ENCODE measurements around the gene JADE2. TPM values are rescaled to one million over a fixed set of nuclear protein-coding genes. Genes with fewer than 3 reads are reported as not detected.
"Not testable (repeated sequence)": the region's sequence is repeated elsewhere in the genome, so short reads cannot be mapped to it uniquely, and the experiment has no call there.

The JADE2 gene
- total RNA-seq, 1 donor from 2014 or later: 30.3 TPM

GRCh38 chr5:134595458-134595838 lies 70.0 kb downstream of the JADE2 start:
- peaks cover 11% of the 10 kb centered on the region for H3K4me1 Mint-ChIP-seq (ENCODE audit: low read depth, unreplicated experiment)
- H3K27me3 Mint-ChIP-seq (ENCODE audit: low read depth, unreplicated experiment): peaks cover 8% of the 10 kb centered on the region
- H3K36me3 Mint-ChIP-seq (ENCODE audit: low read depth, unreplicated experiment): peaks cover 2% of the 10 kb centered on the region
- Histone ChIP-seq H3K27ac (ENCODE audit: low read depth, low read length) (no peak overlapping the region), H3K36me3 (ENCODE audit: insufficient read depth, low read length) (no peaks in the 10 kb centered on the region), H3K4me1 (ENCODE audit: insufficient read depth, low read length) (peaks cover 9% of the 10 kb centered on the region), H3K9ac (ENCODE audit: low read length) (no peak overlapping the region), H2AFZ (ENCODE audit: low read depth, low read length) (no peak overlapping the region), H3K4me3 (ENCODE audit: insufficient read depth, low read depth, low read length) (no peak overlapping the region), H4K20me1 (ENCODE audit: insufficient read depth, low read length) (no peaks in the 10 kb centered on the region), H3K9me3 (ENCODE audit: insufficient read depth, low read depth, low read length) (no peaks in the 10 kb centered on the region), H3K4me2 (ENCODE audit: low read length) (no peak overlapping the region), H3K79me2 (ENCODE audit: insufficient read depth, low read length) (no peaks in the 10 kb centered on the region), H3K27me3 (ENCODE audit: insufficient read depth, low read length) (no peaks in the 10 kb centered on the region)
- H3K9me3 Mint-ChIP-seq (ENCODE audit: unreplicated experiment): no peaks in the 10 kb centered on the region
- DNase-seq (ENCODE audit: low read depth) (no peak), FAIRE-seq (no peak)
- H3K4me3 Mint-ChIP-seq (ENCODE audit: unreplicated experiment): no peak overlapping the region
- H3K27ac Mint-ChIP-seq (ENCODE audit: unreplicated experiment): no peak overlapping the region
- no peak for TF ChIP-seq EZH2 (IDR thresholded peaks at IDR 0.05; ENCODE audit: insufficient read depth, low read length)

- H3K36me3 ChIP-seq (ENCODE audit: insufficient read depth, low read length); H2AFZ ChIP-seq (ENCODE audit: low read depth, low read length); H3K36me3 Mint-ChIP-seq (ENCODE audit: low read depth, unreplicated experiment); H4K20me1 ChIP-seq (ENCODE audit: insufficient read depth, low read length); H3K4me2 ChIP-seq (ENCODE audit: low read length); H3K27me3 ChIP-seq (ENCODE audit: insufficient read depth, low read length); H3K4me1 ChIP-seq (ENCODE audit: insufficient read depth, low read length); H3K27ac ChIP-seq (ENCODE audit: low read depth, low read length); H3K9me3 ChIP-seq (ENCODE audit: insufficient read depth, low read depth, low read length); DNase-seq (ENCODE audit: low read depth); H3K9ac ChIP-seq (ENCODE audit: low read length); H3K27ac Mint-ChIP-seq (ENCODE audit: unreplicated experiment); H3K4me3 ChIP-seq (ENCODE audit: insufficient read depth, low read depth, low read length); H3K4me3 Mint-ChIP-seq (ENCODE audit: unreplicated experiment); FAIRE-seq; H3K27me3 Mint-ChIP-seq (ENCODE audit: low read depth, unreplicated experiment); H3K9me3 Mint-ChIP-seq (ENCODE audit: unreplicated experiment); H3K79me2 ChIP-seq (ENCODE audit: insufficient read depth, low read length): not testable (repeated sequence)
- H3K4me1 Mint-ChIP-seq (ENCODE audit: low read depth, unreplicated experiment): peaks cover 10% of the 10 kb centered on the region
These were observed 74.3 kb downstream of the JADE2 start for GRCh38 chr5:134599820-134600219.

- Mint-ChIP-seq H3K36me3 (ENCODE audit: low read depth, unreplicated experiment) (peaks cover under 1% of the 10 kb centered on the region), H3K4me3 (ENCODE audit: unreplicated experiment) (no peak overlapping the region), H3K27me3 (ENCODE audit: low read depth, unreplicated experiment) (peaks cover under 1% of the 10 kb centered on the region), H3K9me3 (ENCODE audit: unreplicated experiment) (no peaks in the 10 kb centered on the region), H3K4me1 (ENCODE audit: low read depth, unreplicated experiment) (peaks cover 10% of the 10 kb centered on the region), H3K27ac (ENCODE audit: unreplicated experiment) (no peak overlapping the region)
- Histone ChIP-seq H4K20me1 (ENCODE audit: insufficient read depth, low read length) (no peaks in the 10 kb centered on the region), H3K79me2 (ENCODE audit: insufficient read depth, low read length) (no peaks in the 10 kb centered on the region), H3K4me1 (ENCODE audit: insufficient read depth, low read length) (peaks cover 7% of the 10 kb centered on the region), H3K27ac (ENCODE audit: low read depth, low read length) (no peak overlapping the region), H3K27me3 (ENCODE audit: insufficient read depth, low read length) (no peaks in the 10 kb centered on the region), H3K4me3 (ENCODE audit: insufficient read depth, low read depth, low read length) (no peak overlapping the region), H3K9me3 (ENCODE audit: insufficient read depth, low read depth, low read length) (no peaks in the 10 kb centered on the region), H3K4me2 (ENCODE audit: low read length) (peak overlapping the region; percentile 66), H2AFZ (ENCODE audit: low read depth, low read length) (no peak overlapping the region), H3K36me3 (ENCODE audit: insufficient read depth, low read length) (peaks cover 15% of the 10 kb centered on the region), H3K9ac (ENCODE audit: low read length) (no peak overlapping the region)
- DNase-seq (ENCODE audit: low read depth) (peak; percentile 85), FAIRE-seq (no peak)
- no peak for TF ChIP-seq CTCF (IDR thresholded peaks at IDR 0.05; ENCODE audit: insufficient read depth, low read depth, low read length)
- no peak for TF ChIP-seq EZH2 (IDR thresholded peaks at IDR 0.05; ENCODE audit: insufficient read depth, low read length)
These were observed 75.1 kb downstream of the JADE2 start for GRCh38 chr5:134600600-134600999.
